ENCODE measurements around the gene RFX5.

RFX5 gene

GRCh38 chr1:151325231-151325630 is 21.8 kb downstream of the RFX5 start:
- POLR2A ChIA-PET: interaction anchor here (0.7 kb wide), 1 partner anchor 121 kb away, joined by 3 read pairs; no protein-coding TSS in a partner anchor
- no peak for DNase-seq (ENCODE audit: extremely low spot score)
- CTCF ChIA-PET: interaction anchor here (0.8 to 13.4 kb wide), 5 partner anchors 13 to 225 kb away, joined by 3 to 173 read pairs (median 4); no protein-coding TSS in a partner anchor
- no peak for TF ChIP-seq CTCF (IDR thresholded peaks at IDR 0.05; ENCODE audit: control extremely low read depth, extremely low read depth, low read depth, missing control alignments)

GRCh38 chr1:151324390-151324930 is 22.6 kb downstream of the RFX5 start:
- ChIA-PET CTCF (interaction anchor here (0.8 to 13.4 kb wide), 3 partner anchors 15 to 24 kb away, joined by 4 to 173 read pairs (median 25); no protein-coding TSS in a partner anchor), POLR2A (interaction anchor here (0.6 kb wide), 1 partner anchor 20 kb away, joined by 4 read pairs; no protein-coding TSS in a partner anchor)
- no peak for DNase-seq (ENCODE audit: extremely low spot score)
- no peak for TF ChIP-seq CTCF (IDR thresholded peaks at IDR 0.05; ENCODE audit: control extremely low read depth, extremely low read depth, low read depth, missing control alignments)

GRCh38 chr1:151318975-151319374 is 28.1 kb downstream of the RFX5 start:
- no peak for DNase-seq (ENCODE audit: extremely low spot score)
- ChIA-PET POLR2A (interaction anchor here (3.1 kb wide), 1 partner anchor 8 kb away, joined by 24 read pairs; the partner anchor contains the start of gene PI4KB), CTCF (interaction anchor here (4.2 to 5.6 kb wide), 2 partner anchors 18 to 21 kb away, joined by 14 to 24 read pairs; no protein-coding TSS in a partner anchor)
- no peak for TF ChIP-seq CTCF (IDR thresholded peaks at IDR 0.05; ENCODE audit: control extremely low read depth, extremely low read depth, low read depth, missing control alignments)

GRCh38 chr1:151315565-151316235 is 31.4 kb downstream of the RFX5 start:
- no peak for TF ChIP-seq CTCF (IDR thresholded peaks at IDR 0.05; ENCODE audit: control extremely low read depth, extremely low read depth, low read depth, missing control alignments)
- no peak for DNase-seq (ENCODE audit: extremely low spot score)
- CTCF ChIA-PET: interaction anchor here (0.8 to 5.6 kb wide), 8 partner anchors 9 to 38 kb away, joined by 3 to 24 read pairs (median 3); no protein-coding TSS in a partner anchor
- POLR2A ChIA-PET: interaction anchor here (3.1 kb wide), 1 partner anchor 11 kb away, joined by 24 read pairs; the partner anchor contains the start of gene PI4KB

- POLR2A ChIA-PET: no interaction called here
- no peak for TF ChIP-seq CTCF (IDR thresholded peaks at IDR 0.05; ENCODE audit: control extremely low read depth, extremely low read depth, low read depth, missing control alignments)
- DNase-seq (ENCODE audit: extremely low spot score): no peak
- CTCF ChIA-PET: interaction anchor here (0.7 to 8.8 kb wide), 6 partner anchors 8 to 48 kb away, joined by 3 to 67 read pairs (median 14); no protein-coding TSS in a partner anchor
Measured at GRCh38 chr1:151314137-151314875, 32.7 kb downstream of the RFX5 start.

- POLR2A ChIA-PET: no interaction called here
- no peak for TF ChIP-seq CTCF (IDR thresholded peaks at IDR 0.05; ENCODE audit: control extremely low read depth, extremely low read depth, low read depth, missing control alignments)
- CTCF ChIA-PET: interaction anchor here (0.7 to 8.8 kb wide), 6 partner anchors 9 to 214 kb away, joined by 4 to 67 read pairs (median 5); partner anchors contain the start of gene PI4KB
- DNase-seq (ENCODE audit: extremely low spot score): no peak
Measured at GRCh38 chr1:151313501-151313900, 33.6 kb downstream of the RFX5 start.

Measured in GM10248 (cell line).